ENCODE measurements around the gene CNTN2. TPM values are rescaled to one million over a fixed set of nuclear protein-coding genes. Genes with fewer than 3 reads are reported as not detected.

The CNTN2 gene
- total RNA-seq, 1 experiment from 2014 or later, result not detected

DNA sequence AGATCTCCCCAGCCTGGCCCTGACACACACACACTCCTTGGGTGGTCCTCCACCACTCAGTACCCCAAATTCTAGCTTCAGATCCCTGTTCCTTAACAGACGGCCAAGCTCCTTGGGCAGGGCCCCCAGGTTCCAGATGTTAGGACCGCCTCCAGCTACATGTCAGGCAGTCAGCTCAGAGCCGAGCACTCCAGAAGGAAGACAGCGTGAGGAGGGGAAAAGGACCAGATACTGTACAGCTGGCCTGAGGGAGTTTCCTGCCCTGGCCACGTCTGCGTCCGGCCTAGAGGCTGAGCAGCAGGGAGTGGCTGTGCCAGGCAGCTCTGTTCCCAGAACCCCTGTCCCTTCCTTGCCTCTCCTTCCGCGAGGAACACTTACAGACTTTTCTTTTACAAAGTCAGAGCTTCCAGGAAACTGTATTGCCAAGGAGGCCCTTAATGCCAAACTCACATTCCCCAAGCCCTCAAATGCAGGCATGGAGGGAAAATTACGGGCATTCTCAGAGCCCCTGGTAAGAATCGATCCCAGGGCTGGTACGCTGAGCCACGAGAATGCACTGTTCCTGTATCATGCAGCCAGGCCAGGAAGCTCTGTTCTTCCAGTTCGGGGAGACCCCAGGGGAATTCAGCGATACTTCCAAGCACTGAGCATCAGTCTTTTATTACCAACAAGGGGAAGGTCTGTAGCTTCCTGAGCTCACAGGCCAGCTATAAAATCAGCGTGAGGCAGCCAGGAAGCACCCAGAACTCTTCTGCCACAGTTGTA lies 45.2 kb upstream of the CNTN2 start:
- H3K36me3 Mint-ChIP-seq (ENCODE audit: insufficient read depth, unreplicated experiment), result no peaks in the 10 kb centered on the region
- no peak for DNase-seq
- no peaks in the 10 kb centered on the region for H3K4me1 Mint-ChIP-seq (ENCODE audit: low read depth, unreplicated experiment)
- H3K9me3 Mint-ChIP-seq (ENCODE audit: low read depth, unreplicated experiment), result no peaks in the 10 kb centered on the region
- no peak overlapping the region for H3K27ac Mint-ChIP-seq (ENCODE audit: unreplicated experiment)
- CTCF ChIA-PET, result interaction anchor here (0.8 to 1.4 kb wide), 2 partner anchors 9 to 64 kb away, joined by 3 to 4 read pairs; no protein-coding TSS in a partner anchor
- no TSS peak for BruUV-seq (replicated peaks)
- TF ChIP-seq, protein P1, sequence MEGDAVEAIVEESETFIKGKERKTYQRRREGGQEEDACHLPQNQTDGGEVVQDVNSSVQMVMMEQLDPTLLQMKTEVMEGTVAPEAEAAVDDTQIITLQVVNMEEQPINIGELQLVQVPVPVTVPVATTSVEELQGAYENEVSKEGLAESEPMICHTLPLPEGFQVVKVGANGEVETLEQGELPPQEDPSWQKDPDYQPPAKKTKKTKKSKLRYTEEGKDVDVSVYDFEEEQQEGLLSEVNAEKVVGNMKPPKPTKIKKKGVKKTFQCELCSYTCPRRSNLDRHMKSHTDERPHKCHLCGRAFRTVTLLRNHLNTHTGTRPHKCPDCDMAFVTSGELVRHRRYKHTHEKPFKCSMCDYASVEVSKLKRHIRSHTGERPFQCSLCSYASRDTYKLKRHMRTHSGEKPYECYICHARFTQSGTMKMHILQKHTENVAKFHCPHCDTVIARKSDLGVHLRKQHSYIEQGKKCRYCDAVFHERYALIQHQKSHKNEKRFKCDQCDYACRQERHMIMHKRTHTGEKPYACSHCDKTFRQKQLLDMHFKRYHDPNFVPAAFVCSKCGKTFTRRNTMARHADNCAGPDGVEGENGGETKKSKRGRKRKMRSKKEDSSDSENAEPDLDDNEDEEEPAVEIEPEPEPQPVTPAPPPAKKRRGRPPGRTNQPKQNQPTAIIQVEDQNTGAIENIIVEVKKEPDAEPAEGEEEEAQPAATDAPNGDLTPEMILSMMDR (IDR thresholded peaks at IDR 0.05; ENCODE audit: unreplicated experiment), result no peak
- H3K4me3 Mint-ChIP-seq (ENCODE audit: low read depth, unreplicated experiment), result no peak overlapping the region
- peaks cover 100% of the 10 kb centered on the region for H3K27me3 Mint-ChIP-seq (ENCODE audit: unreplicated experiment)
- intact Hi-C loops (cut with micrococcal nuclease; ENCODE audit: unreplicated experiment), result no loop called here

GRCh38 chr1:205001162-205001561 lies 41.9 kb upstream of the CNTN2 start:
- H3K4me1 Mint-ChIP-seq (ENCODE audit: low read depth, unreplicated experiment), result no peaks in the 10 kb centered on the region
- no TSS peak for BruUV-seq (replicated peaks)
- TF ChIP-seq, protein P1 (IDR thresholded peaks at IDR 0.05; ENCODE audit: unreplicated experiment), result no peak
- CTCF ChIA-PET, result no interaction called here
- H3K9me3 Mint-ChIP-seq (ENCODE audit: low read depth, unreplicated experiment), result no peaks in the 10 kb centered on the region
- peaks cover 100% of the 10 kb centered on the region for H3K27me3 Mint-ChIP-seq (ENCODE audit: unreplicated experiment)
- H3K36me3 Mint-ChIP-seq (ENCODE audit: insufficient read depth, unreplicated experiment), result no peaks in the 10 kb centered on the region
- no peak for DNase-seq
- intact Hi-C loops (cut with micrococcal nuclease; ENCODE audit: unreplicated experiment), result no loop called here
- H3K27ac Mint-ChIP-seq (ENCODE audit: unreplicated experiment), result no peak overlapping the region
- no peak overlapping the region for H3K4me3 Mint-ChIP-seq (ENCODE audit: low read depth, unreplicated experiment)

- TF ChIP-seq, protein P1 (IDR thresholded peaks at IDR 0.05; ENCODE audit: unreplicated experiment), result no peak
- peaks cover 100% of the 10 kb centered on the region for H3K27me3 Mint-ChIP-seq (ENCODE audit: unreplicated experiment)
These were observed 40.3 kb upstream of the CNTN2 start for GRCh38 chr1:205002705-205003104.

DNA sequence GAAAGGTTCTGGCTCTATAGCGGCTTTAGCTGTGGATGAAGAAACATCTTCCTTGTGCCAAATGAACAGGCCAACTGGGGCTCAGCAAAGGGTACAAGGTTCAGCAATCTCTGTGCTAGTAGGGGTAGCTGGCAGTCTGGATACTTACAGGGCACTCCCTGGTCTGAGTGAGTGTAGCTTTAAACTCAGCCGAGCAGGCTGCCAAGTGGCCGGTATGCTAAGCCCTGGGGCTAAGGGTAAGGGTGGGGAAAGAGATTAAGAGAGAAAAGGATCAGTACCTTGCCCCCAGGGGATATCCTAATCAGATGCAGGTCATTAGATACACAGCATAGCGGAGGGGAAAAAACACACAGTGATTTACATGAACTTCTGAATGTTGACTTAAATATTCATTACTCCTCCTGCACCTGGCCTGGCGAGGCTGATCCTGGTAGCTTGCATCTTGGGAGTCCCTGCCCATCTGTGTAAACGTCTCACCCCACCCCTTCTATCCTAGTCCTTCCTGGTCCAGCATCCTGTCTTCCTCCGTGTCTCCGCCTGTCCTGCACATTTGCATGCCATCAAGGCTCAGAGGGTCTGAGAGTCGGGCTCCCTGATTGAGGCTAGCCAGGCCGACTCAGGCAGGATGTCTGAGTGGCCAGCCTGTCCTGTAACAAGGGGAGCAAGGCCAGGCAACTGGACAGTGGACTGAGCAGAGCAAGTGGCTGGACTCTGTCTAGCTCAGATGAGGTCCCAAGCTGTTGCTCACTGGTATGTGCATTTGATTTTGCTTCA lies 39.5 kb upstream of the CNTN2 start:
- no peaks in the 10 kb centered on the region for H3K9me3 Mint-ChIP-seq (ENCODE audit: low read depth, unreplicated experiment)
- TF ChIP-seq, protein P1 (IDR thresholded peaks at IDR 0.05; ENCODE audit: unreplicated experiment), result no peak
- no peak for DNase-seq
- no peaks in the 10 kb centered on the region for H3K4me1 Mint-ChIP-seq (ENCODE audit: low read depth, unreplicated experiment)
- CTCF ChIA-PET, result interaction anchor here (0.8 kb wide), 1 partner anchor 58 kb away, joined by 3 read pairs; no protein-coding TSS in a partner anchor
- intact Hi-C loops (cut with micrococcal nuclease; ENCODE audit: unreplicated experiment), result no loop called here
- BruUV-seq (replicated peaks), result no TSS peak
- no peaks in the 10 kb centered on the region for H3K36me3 Mint-ChIP-seq (ENCODE audit: insufficient read depth, unreplicated experiment)
- H3K27me3 Mint-ChIP-seq (ENCODE audit: unreplicated experiment), result peaks cover 97% of the 10 kb centered on the region
- no peak overlapping the region for H3K27ac Mint-ChIP-seq (ENCODE audit: unreplicated experiment)
- H3K4me3 Mint-ChIP-seq (ENCODE audit: low read depth, unreplicated experiment), result no peak overlapping the region

More at GRCh38 chr1:205002705-205003104, 40.3 kb upstream of the CNTN2 start:
- BruUV-seq (replicated peaks), result no TSS peak
- no peak for DNase-seq
- no peaks in the 10 kb centered on the region for H3K36me3 Mint-ChIP-seq (ENCODE audit: insufficient read depth, unreplicated experiment)
- no peaks in the 10 kb centered on the region for H3K9me3 Mint-ChIP-seq (ENCODE audit: low read depth, unreplicated experiment)
- H3K4me1 Mint-ChIP-seq (ENCODE audit: low read depth, unreplicated experiment), result no peaks in the 10 kb centered on the region
- H3K27ac Mint-ChIP-seq (ENCODE audit: unreplicated experiment), result no peak overlapping the region
- CTCF ChIA-PET, result no interaction called here
- intact Hi-C loops (cut with micrococcal nuclease; ENCODE audit: unreplicated experiment), result no loop called here
- no peak overlapping the region for H3K4me3 Mint-ChIP-seq (ENCODE audit: low read depth, unreplicated experiment)
